Measurements from ENCODE around the gene TSKS. TPM values are rescaled to one million over a fixed set of nuclear protein-coding genes. Genes with fewer than 3 reads are reported as not detected.

The TSKS gene
- total RNA-seq, 1 donor from 2014 or later: not detected

GRCh38 chr19:49713236-49713845, 49.8 kb downstream of the TSKS start:
- no peaks in the 10 kb centered on the region for H3K27me3 Mint-ChIP-seq
- H3K36me3 Mint-ChIP-seq: peaks cover 9% of the 10 kb centered on the region
- no peak overlapping the region for H3K4me3 Mint-ChIP-seq
- H3K27ac Mint-ChIP-seq: no peak overlapping the region
- no peak for TF ChIP-seq CTCF (conservative IDR thresholded peaks at IDR 0.05)
- no peaks in the 10 kb centered on the region for H3K9me3 Mint-ChIP-seq
- DNase-seq (ENCODE audit: extremely low spot score, unreplicated experiment): no peak
- peaks cover 5% of the 10 kb centered on the region for H3K4me1 Mint-ChIP-seq (ENCODE audit: unreplicated experiment)

DNA sequence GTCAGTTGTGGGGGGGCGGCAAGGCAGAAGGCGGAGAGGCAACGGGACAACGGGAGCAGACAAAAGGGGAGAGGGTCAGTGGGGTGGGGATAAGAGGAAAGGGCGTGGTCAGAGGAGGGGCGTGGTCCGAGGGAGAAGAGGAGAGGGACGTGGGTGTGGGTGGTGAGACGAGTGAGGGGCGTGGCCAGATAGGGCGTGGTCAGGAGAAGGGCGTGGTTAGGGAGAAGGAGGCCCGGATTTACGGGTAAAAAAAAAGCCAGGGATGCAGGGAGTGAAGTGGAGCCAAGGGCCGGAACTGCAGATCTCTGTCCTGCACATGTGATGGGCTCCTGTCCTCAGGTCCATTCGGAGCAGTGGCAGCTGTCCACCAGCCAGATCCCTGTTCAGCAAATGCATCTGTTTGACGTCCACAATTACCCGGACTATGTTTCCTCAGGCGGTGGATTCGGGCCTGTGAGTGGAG, 50.7 kb downstream of the TSKS start:
- no peak for TF ChIP-seq CTCF (conservative IDR thresholded peaks at IDR 0.05)
- Mint-ChIP-seq H3K27me3 (no peaks in the 10 kb centered on the region), H3K9me3 (no peaks in the 10 kb centered on the region), H3K27ac (no peak overlapping the region), H3K4me1 (ENCODE audit: unreplicated experiment) (peaks cover 2% of the 10 kb centered on the region), H3K4me3 (no peak overlapping the region), H3K36me3 (peaks cover 9% of the 10 kb centered on the region)
- no peak for DNase-seq (ENCODE audit: extremely low spot score, unreplicated experiment)

DNA sequence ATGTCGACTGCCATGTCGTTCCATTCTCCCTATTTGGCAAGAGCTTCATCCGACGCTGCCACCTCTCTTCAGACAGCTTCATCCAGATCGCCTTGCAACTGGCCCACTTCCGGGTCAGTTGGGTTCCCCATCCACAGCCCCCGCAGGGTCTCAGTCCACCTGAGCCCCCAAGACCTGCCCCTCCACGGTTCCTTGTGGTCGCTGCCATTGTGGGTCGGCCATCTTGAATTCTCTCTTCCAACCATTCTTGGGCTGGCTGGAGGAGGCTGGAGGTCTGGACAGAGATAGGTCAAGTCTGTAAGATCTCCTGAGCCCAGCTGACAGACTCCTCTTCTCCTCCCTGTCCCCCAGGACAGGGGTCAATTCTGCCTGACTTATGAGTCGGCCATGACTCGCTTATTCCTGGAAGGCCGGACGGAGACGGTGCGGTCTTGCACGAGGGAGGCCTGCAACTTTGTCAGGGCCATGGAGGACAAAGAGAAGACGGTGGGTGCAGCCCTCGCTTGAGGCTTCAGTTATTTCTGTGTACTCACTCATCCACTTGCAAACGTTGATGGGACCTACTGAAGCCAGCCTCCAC, 52.6 kb downstream of the TSKS start:
- H3K27me3 Mint-ChIP-seq: no peaks in the 10 kb centered on the region
- H3K36me3 Mint-ChIP-seq: peaks cover 9% of the 10 kb centered on the region
- no peak overlapping the region for H3K4me3 Mint-ChIP-seq
- TF ChIP-seq CTCF (conservative IDR thresholded peaks at IDR 0.05): no peak
- H3K9me3 Mint-ChIP-seq: no peaks in the 10 kb centered on the region
- no peak overlapping the region for H3K27ac Mint-ChIP-seq
- DNase-seq (ENCODE audit: extremely low spot score, unreplicated experiment): no peak
- no peaks in the 10 kb centered on the region for H3K4me1 Mint-ChIP-seq (ENCODE audit: unreplicated experiment)

DNA sequence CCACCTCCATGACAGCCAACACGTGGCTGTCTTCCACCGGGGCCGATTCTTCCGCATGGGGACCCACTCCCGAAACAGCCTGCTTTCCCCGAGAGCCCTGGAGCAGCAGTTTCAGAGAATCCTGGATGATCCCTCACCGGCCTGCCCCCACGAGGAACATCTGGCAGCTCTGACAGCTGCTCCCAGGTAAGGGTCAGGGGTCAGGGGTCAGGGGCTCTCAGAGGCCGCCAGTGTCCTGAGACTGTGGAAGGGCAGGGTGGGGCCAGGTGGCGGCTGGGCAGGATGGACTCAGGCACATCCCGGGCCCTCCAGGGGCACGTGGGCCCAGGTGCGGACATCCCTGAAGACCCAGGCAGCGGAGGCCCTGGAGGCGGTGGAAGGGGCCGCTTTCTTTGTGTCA, 57.2 kb downstream of the TSKS start:
- no peak for TF ChIP-seq CTCF (conservative IDR thresholded peaks at IDR 0.05)
- H3K36me3 Mint-ChIP-seq: peaks cover 5% of the 10 kb centered on the region
- H3K4me3 Mint-ChIP-seq: no peak overlapping the region
- no peak overlapping the region for H3K27ac Mint-ChIP-seq
- H3K27me3 Mint-ChIP-seq: no peaks in the 10 kb centered on the region
- DNase-seq (ENCODE audit: extremely low spot score, unreplicated experiment): no peak
- H3K9me3 Mint-ChIP-seq: no peaks in the 10 kb centered on the region
- H3K4me1 Mint-ChIP-seq (ENCODE audit: unreplicated experiment): no peaks in the 10 kb centered on the region

DNA sequence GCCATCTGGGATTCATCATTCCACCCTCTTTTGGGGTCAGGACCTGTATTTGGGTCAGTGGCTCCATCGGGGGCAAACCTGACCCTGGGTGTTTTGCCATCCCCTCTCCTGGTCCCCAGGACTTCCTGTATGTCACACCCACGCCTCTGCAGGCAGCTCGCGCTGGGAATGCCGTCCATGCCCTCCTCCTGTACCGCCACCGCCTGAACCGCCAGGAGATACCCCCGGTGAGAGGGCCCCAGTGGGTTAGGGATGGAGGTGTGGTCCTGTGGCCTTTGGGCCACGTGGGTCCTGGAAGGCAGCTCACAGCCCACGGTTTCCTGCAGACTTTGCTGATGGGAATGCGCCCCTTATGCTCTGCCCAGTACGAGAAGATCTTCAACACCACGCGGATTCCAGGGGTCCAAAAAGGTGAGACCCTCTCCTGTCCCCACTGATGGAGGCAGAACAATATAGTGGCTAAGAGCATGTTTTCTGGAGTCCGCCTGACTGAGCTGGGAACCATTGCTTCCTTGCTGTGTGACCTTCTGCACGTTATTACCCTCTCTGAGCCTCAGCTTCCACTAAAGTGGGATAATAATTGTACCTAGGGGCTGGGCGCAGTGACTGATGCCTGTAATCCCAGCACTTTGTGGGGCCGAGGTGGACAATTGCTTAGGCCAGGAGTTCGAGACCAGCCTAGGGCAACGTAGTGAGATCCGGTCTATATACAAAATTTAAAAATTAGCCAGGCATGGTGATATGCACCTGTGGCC, 58.0 kb downstream of the TSKS start:
- H3K4me3 Mint-ChIP-seq: no peak overlapping the region
- no peaks in the 10 kb centered on the region for H3K27me3 Mint-ChIP-seq
- no peak for TF ChIP-seq CTCF (conservative IDR thresholded peaks at IDR 0.05)
- H3K9me3 Mint-ChIP-seq: no peaks in the 10 kb centered on the region
- no peaks in the 10 kb centered on the region for H3K4me1 Mint-ChIP-seq (ENCODE audit: unreplicated experiment)
- DNase-seq (ENCODE audit: extremely low spot score, unreplicated experiment): no peak
- peaks cover 1% of the 10 kb centered on the region for H3K36me3 Mint-ChIP-seq
- H3K27ac Mint-ChIP-seq: no peak overlapping the region

Data from type B pancreatic cell (in vitro differentiated cells).